GM12892 (cell line): Measurements from ENCODE around the gene SHLD1.

ENCODE experiments used
- POLR2A ChIP-seq: IDR thresholded peaks from 2 replicates; pipeline ENCODE4 v1.6.1; 2011; ENCODE audit warnings: low read depth, low read length, control low read depth
- POLR2AphosphoS5 ChIP-seq: IDR thresholded peaks from 2 replicates; pipeline ENCODE4 v1.6.1; 2011; ENCODE audit warnings: low read depth, low read length, control low read depth
- TAF1 ChIP-seq: IDR thresholded peaks from 2 replicates; pipeline ENCODE4 v1.6.1; 2011; ENCODE audit warnings: low read depth, mild to moderate bottlenecking, control low read depth, low read length, borderline replicate concordance

GRCh38 chr20:5706797-5707196, 43.4 kb upstream of the SHLD1 start:
- TF ChIP-seq POLR2AphosphoS5 (no peak), POLR2A (no peak), TAF1 (no peak)
